Peyer's patch (tissue), 4 donors: ENCODE measurements around the gene CTNNA2.

Source experiments
- CTCF ChIP-seq, 6 experiments: fragments of 450-650 bp in 4 of 6; fragments of 200-600 bp in 2 of 6; sonication (generic) in 1 of 6; IDR thresholded peaks; one replicate each; pipeline ENCODE4 v1.5.1; 2017 to 2019; ENCODE audit warnings: antibody characterized with exemption in 6 of 6, mild to moderate bottlenecking in 3 of 6, moderate library complexity in 1 of 6
- POLR2A ChIP-seq, 2 donors: fragments of 450-650 bp; IDR thresholded peaks; one replicate each; pipeline ENCODE4 v1.5.1; 2017; ENCODE audit warnings: antibody characterized with exemption in 2 of 2, mild to moderate bottlenecking in 2 of 2, moderate library complexity in 2 of 2

DNA sequence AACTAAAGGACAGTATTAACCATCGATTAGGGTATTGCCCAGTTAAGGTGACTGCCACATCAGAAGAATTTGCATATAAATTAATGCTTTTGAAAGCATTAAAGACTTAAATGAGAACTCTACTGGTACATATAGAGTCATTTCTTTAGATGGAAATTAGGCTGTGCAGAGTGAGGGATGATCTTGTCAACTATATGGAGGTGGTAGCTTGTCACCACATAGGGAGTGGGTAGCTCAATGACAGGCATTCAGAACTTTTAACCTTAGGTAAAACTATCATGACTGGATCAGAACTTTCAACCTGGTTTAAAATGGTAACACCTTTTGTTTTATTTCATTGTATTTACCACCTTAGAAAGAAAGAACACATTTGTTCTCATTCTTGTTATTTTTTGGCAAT is 1176.3 kb downstream of the CTNNA2 start:
- TF ChIP-seq CTCF (IDR thresholded peaks at IDR 0.05) (no peak), POLR2A (IDR thresholded peaks at IDR 0.05) (no peak)
